ENCODE measurements around the gene RAP1GAP.
"Not testable (repeated sequence)": the region's sequence is repeated elsewhere in the genome, so short reads cannot be mapped to it uniquely, and the experiment has no call there.

RAP1GAP gene

GRCh38 chr1:21677168-21677567 lies 8.0 kb upstream of the RAP1GAP start:
- no peak for DNase-seq (ENCODE audit: low spot score)

- no peak for DNase-seq (ENCODE audit: low spot score)
These were observed 5.8 kb upstream of the RAP1GAP start for GRCh38 chr1:21674957-21675356.

GRCh38 chr1:21673853-21674252 lies 4.7 kb upstream of the RAP1GAP start:
- not testable (repeated sequence) for DNase-seq (ENCODE audit: low spot score)

- no peak for DNase-seq (ENCODE audit: low spot score)
These were observed 4.2 kb upstream of the RAP1GAP start for GRCh38 chr1:21673277-21673780.

GRCh38 chr1:21672478-21673276 lies 3.5 kb upstream of the RAP1GAP start:
- DNase-seq (ENCODE audit: low spot score), result no peak

GRCh38 chr1:21671915-21672314 lies 2.8 kb upstream of the RAP1GAP start:
- no peak for DNase-seq (ENCODE audit: low spot score)

- DNase-seq (ENCODE audit: low spot score), result no peak
These were observed 2.1 kb upstream of the RAP1GAP start for GRCh38 chr1:21670956-21671902.

GRCh38 chr1:21670059-21670881 lies 1.1 kb upstream of the RAP1GAP start:
- DNase-seq (ENCODE audit: low spot score), result peak; percentile 47

GRCh38 chr1:21668951-21669257 lies 253 bp downstream of the RAP1GAP start:
- DNase-seq (ENCODE audit: low spot score), result no peak

- peak; percentile 53 for DNase-seq (ENCODE audit: low spot score)
These were observed 766 bp downstream of the RAP1GAP start for GRCh38 chr1:21668232-21668950.

- no peak for DNase-seq (ENCODE audit: low spot score)
These were observed 1.6 kb downstream of the RAP1GAP start for GRCh38 chr1:21667348-21668231.

GRCh38 chr1:21666576-21667320 lies 2.4 kb downstream of the RAP1GAP start:
- peak; percentile 43 for DNase-seq (ENCODE audit: low spot score)

- peak; percentile 50 for DNase-seq (ENCODE audit: low spot score)
These were observed 3.2 kb downstream of the RAP1GAP start for GRCh38 chr1:21665711-21666575.

GRCh38 chr1:21664806-21665588 lies 4.2 kb downstream of the RAP1GAP start:
- DNase-seq (ENCODE audit: low spot score), result peak; percentile 30

- DNase-seq (ENCODE audit: low spot score), result peak; percentile 51
These were observed 5.0 kb downstream of the RAP1GAP start for GRCh38 chr1:21663951-21664805.

- peak; percentile 47 for DNase-seq (ENCODE audit: low spot score)
These were observed 5.8 kb downstream of the RAP1GAP start for GRCh38 chr1:21663248-21663950.
